Fibroblast of lung (primary cell): ENCODE results near the gene DIS3L2. TPM values are rescaled to one million over a fixed set of nuclear protein-coding genes. Genes with fewer than 3 reads are reported as not detected.

Experiments used
- DNase-seq, 2 donors: peaks; one replicate each; pipeline versions ENCODE4 v3.0.0 to v3.0.0-alpha.2; 2010; ENCODE audit warnings: low read depth in 2 of 2
- H2AFZ ChIP-seq: 2 replicates; pipeline ENCODE4 v1.5.1; 2012; ENCODE audit warnings: low read length, control low read depth, inconsistent platforms
- H3K27ac ChIP-seq: 2 replicates; pipeline ENCODE4 v1.5.1; 2011; ENCODE audit warnings: low read length, control low read depth; ENCODE audit not compliant: insufficient read depth
- H3K27me3 ChIP-seq: 2 replicates; pipeline ENCODE4 v1.5.1; 2011; ENCODE audit warnings: mild to moderate bottlenecking, low read length; ENCODE audit not compliant: control insufficient read depth, insufficient read depth
- H3K36me3 ChIP-seq: 2 replicates; pipeline ENCODE4 v1.5.1; 2011; ENCODE audit warnings: low read length; ENCODE audit not compliant: control insufficient read depth, insufficient read depth
- H3K4me1 ChIP-seq: 2 replicates; pipeline ENCODE4 v1.5.1; 2011; ENCODE audit warnings: low read length; ENCODE audit not compliant: control insufficient read depth, insufficient read depth; ENCODE audit errors: extremely low read depth
- H3K4me2 ChIP-seq: 2 replicates; pipeline ENCODE4 v1.5.1; 2011; ENCODE audit warnings: low read length, control low read depth; ENCODE audit not compliant: insufficient read depth; ENCODE audit errors: extremely low read depth
- H3K4me3 ChIP-seq, 4 experiments: fragments of 200-600 bp in 1 of 4; sonication (generic) in 1 of 4; replicated peaks in 1 of 4; 2 replicates each; pipeline ENCODE4 v1.5.1; 2011 to 2016; ENCODE audit warnings: low read length in 4 of 4, low read depth in 3 of 4, mild to moderate bottlenecking in 3 of 4, control low read depth in 2 of 4, inconsistent platforms in 1 of 4, mixed read lengths in 1 of 4; ENCODE audit not compliant: insufficient read depth in 1 of 4; ENCODE audit errors: control extremely low read depth in 1 of 4
- H3K79me2 ChIP-seq: 2 replicates; pipeline ENCODE4 v1.5.1; 2012; ENCODE audit warnings: mild to moderate bottlenecking, low read length, inconsistent platforms; ENCODE audit not compliant: control insufficient read depth, insufficient read depth
- H3K9ac ChIP-seq: 2 replicates; pipeline ENCODE4 v1.5.1; 2011; ENCODE audit warnings: mild to moderate bottlenecking, low read length, control low read depth; ENCODE audit not compliant: insufficient read depth
- H3K9me3 ChIP-seq: 2 replicates; pipeline ENCODE4 v1.5.1; 2012; ENCODE audit warnings: low read depth, low read length; ENCODE audit not compliant: control insufficient read depth, insufficient read depth
- H4K20me1 ChIP-seq: 2 replicates; pipeline ENCODE4 v1.5.1; 2011; ENCODE audit warnings: low read length; ENCODE audit not compliant: control insufficient read depth, insufficient read depth; ENCODE audit errors: extremely low read depth
- CTCF ChIP-seq, 2 donors: IDR thresholded peaks in 1 of 2; conservative IDR thresholded peaks in 1 of 2; 1 replicate in 1 of 2; 2 replicates in 1 of 2; pipeline ENCODE4 v1.5.1; 2011 to 2012; ENCODE audit warnings: low read length in 2 of 2, control low read depth in 1 of 2, inconsistent platforms in 1 of 2, low read depth in 1 of 2, mild to moderate bottlenecking in 1 of 2
- EZH2 ChIP-seq: IDR thresholded peaks from 2 replicates; pipeline ENCODE4 v1.5.1; 2012; ENCODE audit warnings: low read length, control low read depth, mild to moderate bottlenecking; ENCODE audit errors: missing control alignments
- polyA plus RNA-seq, 2 donors: library from polyadenylated mRNA; depleted of rRNA in 1 of 2; stranded (reverse) in 1 of 2; unstranded in 1 of 2; fragments of >200 nt; gene quantifications; 2 replicates each; pipeline ENCODE4 v1.2.1, GENCODE V29; 2011 to 2012; ENCODE audit warnings: missing spikeins in 1 of 2
- total RNA-seq: library from RNA; depleted of rRNA; stranded (reverse); fragments of >200 nt; gene quantifications from 2 replicates; pipeline ENCODE4 v1.2.1, GENCODE V29; 2014

DIS3L2 gene
- total and polyA plus RNA-seq, 2 donors (not counting 1 experiment from before 2014, with no cell fraction given): 5.2 to 15.2 TPM

- H3K9me3 ChIP-seq: no peaks in the 10 kb centered on the region
- H3K27me3 ChIP-seq: peaks cover 20% of the 10 kb centered on the region
- DNase-seq: no peak
- H3K4me2 ChIP-seq: no peak overlapping the region
- H3K4me3 ChIP-seq: no peak overlapping the region
- no peak overlapping the region for H3K9ac ChIP-seq
- H4K20me1 ChIP-seq: no peaks in the 10 kb centered on the region
- no peak for TF ChIP-seq EZH2
- no peak for TF ChIP-seq CTCF (conservative IDR thresholded peaks at IDR 0.05 in 1 of 2, IDR thresholded peaks at IDR 0.05 in 1 of 2; ENCODE audit: low read depth in 1 of 2, low read length in 2 of 2)
- no peaks in the 10 kb centered on the region for H3K79me2 ChIP-seq
- no peaks in the 10 kb centered on the region for H3K36me3 ChIP-seq
- H3K27ac ChIP-seq: no peak overlapping the region
- no peak overlapping the region for H2AFZ ChIP-seq
- H3K4me1 ChIP-seq: no peaks in the 10 kb centered on the region
These were observed 388.0 kb downstream of the DIS3L2 start for GRCh38 chr2:232349546-232349945.

- Histone ChIP-seq H3K9ac (no peak overlapping the region), H3K79me2 (no peaks in the 10 kb centered on the region), H3K9me3 (no peaks in the 10 kb centered on the region), H3K36me3 (no peaks in the 10 kb centered on the region), H3K4me3 (no peak overlapping the region), H2AFZ (no peak overlapping the region), H3K27ac (no peak overlapping the region), H4K20me1 (no peaks in the 10 kb centered on the region), H3K4me1 (no peaks in the 10 kb centered on the region), H3K4me2 (no peak overlapping the region), H3K27me3 (peaks cover 20% of the 10 kb centered on the region)
- DNase-seq: no peak
- TF ChIP-seq EZH2: no peak
- no peak for TF ChIP-seq CTCF (conservative IDR thresholded peaks at IDR 0.05 in 1 of 2, IDR thresholded peaks at IDR 0.05 in 1 of 2; ENCODE audit: low read depth in 1 of 2, low read length in 2 of 2)
These were observed 388.6 kb downstream of the DIS3L2 start for GRCh38 chr2:232349946-232350635.

GRCh38 chr2:232350804-232351685 is 389.5 kb downstream of the DIS3L2 start:
- Histone ChIP-seq H3K27me3 (peaks cover 20% of the 10 kb centered on the region), H2AFZ (no peak overlapping the region), H3K4me2 (no peak overlapping the region), H3K79me2 (no peaks in the 10 kb centered on the region), H3K4me3 (no peak overlapping the region), H3K4me1 (no peaks in the 10 kb centered on the region), H3K27ac (no peak overlapping the region), H3K36me3 (no peaks in the 10 kb centered on the region), H4K20me1 (no peaks in the 10 kb centered on the region), H3K9me3 (no peaks in the 10 kb centered on the region), H3K9ac (no peak overlapping the region)
- DNase-seq: no peak
- TF ChIP-seq EZH2: no peak
- no peak for TF ChIP-seq CTCF (conservative IDR thresholded peaks at IDR 0.05 in 1 of 2, IDR thresholded peaks at IDR 0.05 in 1 of 2; ENCODE audit: low read depth in 1 of 2, low read length in 2 of 2)
